IMR-90 (cell line): ENCODE data around the gene LONP2. TPM values are rescaled to one million over a fixed set of nuclear protein-coding genes. Genes with fewer than 3 reads are reported as not detected.

Experiments
- ATAC-seq: fragments of 200-7000 bp; cut with Tn5 transposase; 2 replicates; pipeline ENCODE4 v1.9.1; 2020; ENCODE audit warnings: low read depth, mild to moderate bottlenecking, moderate library complexity
- BruUV-seq: library from RNA; stranded (reverse); fragments of 400-500 nt; replicated peaks from 2 replicates; lab custom pipeline; 2021; lab: Mats Ljungman, UMichigan
- CTCF ChIA-PET: fragments of 300-600 bp; formaldehyde crosslinking; extraction: SDS; loops from one replicate; lab custom pipeline; 2021; ENCODE audit warnings: antibody characterized with exemption; lab: Yijun Ruan, JAX
- POLR2A ChIA-PET: fragments of 300-600 bp; sonication (Branson Sonifier 250); formaldehyde crosslinking; loops from one replicate; lab custom pipeline; 2022; ENCODE audit warnings: antibody characterized with exemption; ENCODE audit not compliant: unreplicated experiment; lab: Charles Lee
- DNase-seq: peaks from one replicate; pipeline ENCODE4 v3.0.0; 2013
- H2AFZ ChIP-seq: replicated peaks from 2 replicates; pipeline ENCODE3; 2013; ENCODE audit warnings: low read length, mild to moderate bottlenecking; ENCODE audit not compliant: poor library complexity
- H2AK5ac ChIP-seq: 2 replicates; pipeline ENCODE4 v1.6.1; 2013; ENCODE audit warnings: low read depth, low read length, inconsistent platforms
- H2AK9ac ChIP-seq: replicated peaks from 2 replicates; pipeline ENCODE3; 2013; ENCODE audit warnings: mild to moderate bottlenecking, low read depth, low read length, moderate library complexity; ENCODE audit not compliant: poor library complexity
- H2BK120ac ChIP-seq: 2 replicates; pipeline ENCODE4 v1.6.1; 2013; ENCODE audit warnings: low read depth, low read length, inconsistent platforms
- H2BK15ac ChIP-seq: 3 replicates; pipeline ENCODE4 v1.6.1; 2013; ENCODE audit warnings: low read depth, low read length, inconsistent platforms
- H2BK20ac ChIP-seq: 2 replicates; pipeline ENCODE4 v1.6.1; 2013; ENCODE audit warnings: low read depth, mild to moderate bottlenecking, inconsistent platforms, low read length, moderate library complexity
- H2BK5ac ChIP-seq: 2 replicates; pipeline ENCODE4 v1.6.1; 2013; ENCODE audit warnings: mild to moderate bottlenecking, low read depth, low read length, inconsistent platforms; ENCODE audit not compliant: poor library complexity, severe bottlenecking
- H3K14ac ChIP-seq: replicated peaks from 2 replicates; pipeline ENCODE4 v1.6.1; 2013; ENCODE audit warnings: low read depth, low read length, inconsistent platforms
- H3K18ac ChIP-seq: 2 replicates; pipeline ENCODE4 v1.6.1; 2013; ENCODE audit warnings: low read depth, low read length, control low read depth
- H3K23ac ChIP-seq: 2 replicates; pipeline ENCODE4 v1.6.1; 2013; ENCODE audit warnings: low read depth, low read length, inconsistent platforms
- H3K27ac ChIP-seq: 2 replicates; pipeline ENCODE4 v1.5.1; 2013; ENCODE audit warnings: mild to moderate bottlenecking, control low read depth, low read length; ENCODE audit not compliant: insufficient read depth
- H3K27me3 ChIP-seq: 2 replicates; pipeline ENCODE4 v1.6.1; 2013; ENCODE audit warnings: low read length; ENCODE audit not compliant: control insufficient read depth, insufficient read depth
- H3K36me3 ChIP-seq: 2 replicates; pipeline ENCODE4 v1.6.1; 2013; ENCODE audit warnings: low read length, mixed read lengths; ENCODE audit not compliant: control insufficient read depth, insufficient read depth
- H3K4ac ChIP-seq: 2 replicates; pipeline ENCODE4 v1.6.1; 2013; ENCODE audit warnings: low read depth, low read length, inconsistent platforms
- H3K4me1 ChIP-seq: 2 replicates; pipeline ENCODE4 v1.6.1; 2013; ENCODE audit warnings: low read length, mixed read lengths; ENCODE audit not compliant: control insufficient read depth, insufficient read depth
- H3K4me2 ChIP-seq: 2 replicates; pipeline ENCODE4 v1.6.1; 2013; ENCODE audit warnings: low read depth, mild to moderate bottlenecking, control low read depth, low read length, moderate library complexity
- H3K4me3 ChIP-seq: 2 replicates; pipeline ENCODE4 v1.5.1; 2013; ENCODE audit warnings: low read depth, mild to moderate bottlenecking, control low read depth, low read length, moderate library complexity; ENCODE audit not compliant: insufficient read depth
- H3K56ac ChIP-seq: 2 replicates; pipeline ENCODE4 v1.6.1; 2013; ENCODE audit warnings: low read length, inconsistent platforms; ENCODE audit not compliant: insufficient read depth; ENCODE audit errors: extremely low read depth
- H3K79me1 ChIP-seq, 2 experiments: 2 replicates each; pipeline ENCODE4 v1.6.1; 2013; ENCODE audit warnings: low read length in 2 of 2, inconsistent platforms in 1 of 2, low read depth in 1 of 2
- H3K9ac ChIP-seq: 2 replicates; pipeline ENCODE4 v1.6.1; 2013; ENCODE audit warnings: low read depth, low read length, control low read depth
- H3K9me1 ChIP-seq: 2 replicates; pipeline ENCODE4 v1.6.1; 2013; ENCODE audit warnings: low read length, inconsistent platforms; ENCODE audit not compliant: insufficient read depth
- H3K9me3 ChIP-seq: 2 replicates; pipeline ENCODE4 v1.6.1; 2013; ENCODE audit warnings: low read length; ENCODE audit not compliant: control insufficient read depth, insufficient read depth
- H4K20me1 ChIP-seq: 2 replicates; pipeline ENCODE4 v1.6.1; 2013; ENCODE audit warnings: low read length, inconsistent platforms; ENCODE audit not compliant: insufficient read depth
- H4K5ac ChIP-seq: 2 replicates; pipeline ENCODE4 v1.6.1; 2013; ENCODE audit warnings: mild to moderate bottlenecking, low read depth, low read length, control low read depth
- H4K8ac ChIP-seq, 2 experiments: 2 replicates each; pipeline ENCODE4 v1.6.1; 2013; ENCODE audit warnings: low read depth in 2 of 2, low read length in 2 of 2, control low read depth in 1 of 2, inconsistent platforms in 1 of 2
- H4K91ac ChIP-seq: 2 replicates; pipeline ENCODE4 v1.6.1; 2013; ENCODE audit warnings: low read depth, low read length, inconsistent platforms; ENCODE audit not compliant: insufficient read depth
- BHLHE40 ChIP-seq: fragments of 150-350 bp; IDR thresholded peaks from 2 replicates; pipeline ENCODE4 v1.6.1; 2016; ENCODE audit warnings: mild to moderate bottlenecking, low read depth, low read length
- POLR2A ChIP-seq: IDR thresholded peaks from 2 replicates; pipeline ENCODE4 v1.6.1; 2012; ENCODE audit warnings: mild to moderate bottlenecking, low read depth, low read length
- RAD21 ChIP-seq: IDR thresholded peaks from 2 replicates; pipeline ENCODE4 v1.6.1; 2012; ENCODE audit warnings: low read length, improper control_type of control experiment
- WGBS, 2 experiments: methylation state at CpG; one replicate each; pipeline versions ENCODE4 v1.1.5 to v1.1.7; 2013; ENCODE audit warnings: missing lambda C conversion rate in 2 of 2; ENCODE audit not compliant: insufficient read length in 1 of 2; ENCODE audit errors: extremely low coverage in 2 of 2; 5-methylcytosine and 5-hydroxymethylcytosine counted together
- dilution Hi-C: fragments of 300-500 bp; cut with HindIII; formaldehyde crosslinking; loops from one replicate; pipeline ENCODE4 v1.14.3; 2018; ENCODE audit warnings: low sequenced_read_pairs; ENCODE audit not compliant: unreplicated experiment
- in situ Hi-C: fragments of 300-500 bp; cut with MboI; formaldehyde crosslinking; loops from 3 replicates; pipeline ENCODE4 v1.14.3; 2019; ENCODE audit warnings: low sequenced_read_pairs, inconsistent platforms, mixed read lengths
- intact Hi-C: fragments of 100-400 bp; cut with micrococcal nuclease; formaldehyde crosslinking; loops from 2 replicates; pipeline ENCODE4 v1.10.0; 2022
- polyA plus RNA-seq, 3 experiments: library from polyadenylated mRNA; depleted of rRNA; stranded (reverse); fragments of >200 nt; gene quantifications; 2 replicates each; pipeline ENCODE4 v1.2.3, GENCODE V29; 2012; ENCODE audit warnings: low replicate concordance in 1 of 3
- total RNA-seq: library from RNA; depleted of rRNA; stranded (reverse); fragments of >200 nt; gene quantifications from 2 replicates; pipeline ENCODE4 v1.2.3, GENCODE V29; 2012

The LONP2 gene
- total and polyA plus RNA-seq, 2 of the 4 experiments (the other 2 are of a cell fraction): 31.5 to 90.9 TPM

DNA sequence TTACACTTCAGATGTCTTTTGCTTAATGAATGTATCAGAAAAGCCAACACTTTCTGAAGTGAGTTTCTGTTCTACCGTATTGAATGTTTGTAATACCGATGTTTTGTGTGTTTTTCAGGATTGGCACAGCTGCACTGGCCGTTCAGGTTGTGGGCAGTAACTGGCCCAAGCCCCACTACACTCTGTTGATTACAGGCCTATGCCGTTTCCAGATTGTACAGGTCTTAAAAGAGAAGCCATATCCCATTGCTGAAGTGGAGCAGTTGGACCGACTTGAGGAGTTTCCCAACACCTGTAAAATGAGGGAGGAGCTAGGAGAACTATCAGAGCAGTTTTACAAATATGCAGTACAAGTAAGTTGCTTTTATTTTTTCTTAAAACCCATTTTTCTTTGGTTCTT, 7.9 kb downstream of the LONP2 start:
- Histone ChIP-seq H4K20me1 (peaks cover 19% of the 10 kb centered on the region; the same call in 1 of the 2 replicates), H3K4me2 (no peak overlapping the region), H3K4me1 (no peaks in the 10 kb centered on the region), H3K79me1 (peaks cover 28 to 48% of the 10 kb centered on the region in 2 experiments), H3K9me3 (no peaks in the 10 kb centered on the region), H3K4ac (no peak overlapping the region), H4K8ac (no peak overlapping the region), H3K9ac (no peak overlapping the region), H3K36me3 (peaks cover 14% of the 10 kb centered on the region), H3K9me1 (no peaks in the 10 kb centered on the region), H2BK5ac (no peak overlapping the region), H2AK5ac (no peak overlapping the region), H2AFZ (no peak overlapping the region), H3K14ac (no peak overlapping the region), H3K23ac (no peak overlapping the region), H2BK120ac (no peak overlapping the region), H4K91ac (no peak overlapping the region), H2BK15ac (no peak overlapping the region), H3K27ac (no peak overlapping the region), H2AK9ac (no peak overlapping the region), H4K5ac (no peak overlapping the region), H3K4me3 (no peak overlapping the region), H3K56ac (no peak overlapping the region), H3K18ac (no peak overlapping the region), H2BK20ac (no peak overlapping the region), H3K27me3 (no peaks in the 10 kb centered on the region)
- no peak for ATAC-seq
- dilution Hi-C loops: no loop called here
- no peak for DNase-seq
- intact Hi-C loops: no loop called here
- ChIA-PET CTCF (interaction anchor here (0.9 kb wide), 1 partner anchor 379 kb away, joined by 3 read pairs; no protein-coding TSS in a partner anchor), POLR2A (no interaction called here)
- TF ChIP-seq POLR2A: no peak
- no peak for TF ChIP-seq RAD21
- TF ChIP-seq BHLHE40: no peak
- BruUV-seq: no TSS peak
- no CpG with 5 or more reads among the region's 5 CpGs for WGBS, 2 experiments
- in situ Hi-C loops: no loop called here
